HepG2 (cell line): ENCODE data around the gene CAPZA1. TPM values are rescaled to one million over a fixed set of nuclear protein-coding genes. Genes with fewer than 3 reads are reported as not detected.
A peak's percentile ranks its signal among the peaks of the same experiment; 100 is the strongest.

ENCODE experiments used
- CREM ChIP-seq, 2 experiments: sonication (generic) in 1 of 2; formaldehyde crosslinking in 1 of 2; IDR thresholded peaks; 2 replicates each; pipeline versions ENCODE4 v1.4.0 to v1.6.1; 2016 to 2020; ENCODE audit warnings: antibody characterized with exemption in 1 of 2, mild to moderate bottlenecking in 1 of 2, missing genetic modification reagents in 1 of 2
- FOXM1 ChIP-seq: sonication (generic); formaldehyde crosslinking; IDR thresholded peaks from 2 replicates; pipeline ENCODE4 v1.5.0; 2020; ENCODE audit warnings: missing genetic modification reagents
- MEIS2 ChIP-seq: sonication (generic); formaldehyde crosslinking; IDR thresholded peaks from 2 replicates; pipeline ENCODE4 v1.9.0; 2021; ENCODE audit warnings: mild to moderate bottlenecking, missing genetic modification reagents
- NCOA2 ChIP-seq: sonication (generic); formaldehyde crosslinking; IDR thresholded peaks from 2 replicates; pipeline ENCODE4 v1.8.0; 2022; ENCODE audit warnings: inconsistent platforms
- SALL1 ChIP-seq: sonication (generic); formaldehyde crosslinking; IDR thresholded peaks from 2 replicates; pipeline ENCODE4 v1.8.0; 2022; ENCODE audit warnings: mild to moderate bottlenecking, missing genetic modification reagents
- ZBTB42 ChIP-seq: sonication (generic); formaldehyde crosslinking; IDR thresholded peaks from 2 replicates; pipeline ENCODE4 v1.5.0; 2020; ENCODE audit warnings: mild to moderate bottlenecking, missing genetic modification reagents
- ZNF136 ChIP-seq: sonication (generic); formaldehyde crosslinking; IDR thresholded peaks from 2 replicates; pipeline ENCODE4 v1.8.1; 2022; ENCODE audit warnings: low read depth, mild to moderate bottlenecking, moderate library complexity, missing genetic modification reagents
- ZSCAN9 ChIP-seq: IDR thresholded peaks from 2 replicates; pipeline ENCODE4 v1.6.1; 2016; ENCODE audit warnings: borderline replicate concordance
- polyA plus RNA-seq, 8 experiments: library from polyadenylated mRNA; depleted of rRNA in 3 of 8; stranded (reverse) in 7 of 8; unstranded in 1 of 8; fragments of >200 nt; fragmentation: Illumina TruSeq in 4 of 8; extraction: Trizol in 4 of 8; gene quantifications; 2 replicates each; pipeline versions ENCODE4 v1.2.1 to v1.2.3, GENCODE V29; 2011 to 2016; ENCODE audit warnings: low read depth in 4 of 8, missing spikeins in 1 of 8, mixed read lengths in 1 of 8; ENCODE audit not compliant: insufficient read depth in 1 of 8
- total RNA-seq, 5 experiments: library from RNA; depleted of rRNA; stranded (reverse); fragments of >200 nt; fragmentation: Illumina TruSeq; extraction: Trizol; gene quantifications; 2 replicates each; pipeline ENCODE4 v1.2.3, GENCODE V29; 2016; ENCODE audit warnings: low read depth in 1 of 5
- TF ChIP-seq, protein P1 (sequence below): sonication (generic); formaldehyde crosslinking; IDR thresholded peaks from 2 replicates; pipeline ENCODE4 v1.4.0; 2020; ENCODE audit warnings: missing genetic modification reagents, borderline replicate concordance
- TF ChIP-seq, protein P2 (sequence below): IDR thresholded peaks from 2 replicates; pipeline ENCODE4 v1.6.1; 2016
- TF ChIP-seq, protein P3 (sequence below), 2 experiments: sonication (generic) in 1 of 2; formaldehyde crosslinking in 1 of 2; IDR thresholded peaks; 2 replicates each; pipeline versions ENCODE4 v1.4.0 to v1.6.1; 2016 to 2020; ENCODE audit warnings: borderline replicate concordance in 1 of 2, low read depth in 1 of 2, mild to moderate bottlenecking in 1 of 2, missing genetic modification reagents in 1 of 2

CAPZA1 gene
- total and polyA plus RNA-seq, 2 of the 13 experiments (the other 11 are each of a cell fraction or from before 2014, with no cell fraction given) = 67.0 to 117 TPM

DNA sequence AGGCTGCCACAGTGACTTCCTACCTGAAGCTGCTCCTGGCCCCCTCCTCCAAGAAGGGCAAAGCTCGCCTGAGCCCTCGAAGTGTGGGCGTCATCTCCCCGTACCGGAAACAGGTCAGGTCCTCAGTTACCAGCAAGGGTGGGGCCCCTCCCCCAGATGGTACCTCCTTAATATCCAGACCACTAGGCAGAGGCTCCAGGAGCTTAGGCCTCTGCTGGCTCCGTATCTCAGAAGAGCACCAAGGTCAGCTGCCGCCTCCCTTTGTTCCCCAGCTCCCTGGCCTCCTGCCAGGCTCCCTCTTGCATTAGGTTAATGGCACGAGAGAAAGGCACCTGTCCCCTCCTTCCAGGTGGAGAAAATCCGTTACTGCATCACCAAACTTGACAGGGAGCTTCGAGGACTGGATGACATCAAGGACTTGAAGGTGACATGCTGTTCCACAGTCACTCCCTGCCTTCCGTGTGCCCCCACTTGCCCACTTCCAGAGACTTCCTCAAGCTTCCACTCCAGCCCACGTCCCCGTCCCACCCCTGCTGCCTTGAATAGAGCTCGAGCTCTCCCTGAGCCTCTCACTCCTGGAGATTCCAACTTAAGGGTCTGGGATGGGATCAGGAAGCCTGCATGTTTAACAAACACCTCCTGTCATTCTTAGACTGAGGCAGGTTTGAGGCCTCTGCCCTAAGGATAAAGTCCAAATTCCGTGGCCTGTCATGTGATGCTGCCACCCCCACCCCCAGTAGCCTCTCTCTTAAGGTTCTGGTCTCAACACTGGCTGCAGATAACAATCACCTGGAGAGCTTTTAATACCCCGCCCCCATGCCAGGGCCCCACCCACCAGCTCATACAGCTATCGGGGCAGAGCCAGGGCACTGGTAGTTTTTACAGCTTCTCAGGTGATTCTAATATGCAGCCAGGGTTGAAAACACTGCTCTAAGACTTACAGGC lies 79.0 kb downstream of the CAPZA1 start (continued):
- 0 out of 2 replicates have a peak, but pooled peaks have one; percentile 29 for TF ChIP-seq ZSCAN9
- TF ChIP-seq CREM (IDR thresholded peaks at IDR 0.05) = peak; percentile 51; the same call in 1 of the 2 replicates
- TF ChIP-seq CREM (CRISPR knock-in tag; IDR thresholded peaks at IDR 0.05) = no peak
- peak; percentile 59 for TF ChIP-seq SALL1 (CRISPR knock-in tag)
- TF ChIP-seq, protein P1, sequence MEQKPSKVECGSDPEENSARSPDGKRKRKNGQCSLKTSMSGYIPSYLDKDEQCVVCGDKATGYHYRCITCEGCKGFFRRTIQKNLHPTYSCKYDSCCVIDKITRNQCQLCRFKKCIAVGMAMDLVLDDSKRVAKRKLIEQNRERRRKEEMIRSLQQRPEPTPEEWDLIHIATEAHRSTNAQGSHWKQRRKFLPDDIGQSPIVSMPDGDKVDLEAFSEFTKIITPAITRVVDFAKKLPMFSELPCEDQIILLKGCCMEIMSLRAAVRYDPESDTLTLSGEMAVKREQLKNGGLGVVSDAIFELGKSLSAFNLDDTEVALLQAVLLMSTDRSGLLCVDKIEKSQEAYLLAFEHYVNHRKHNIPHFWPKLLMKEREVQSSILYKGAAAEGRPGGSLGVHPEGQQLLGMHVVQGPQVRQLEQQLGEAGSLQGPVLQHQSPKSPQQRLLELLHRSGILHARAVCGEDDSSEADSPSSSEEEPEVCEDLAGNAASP (CRISPR knock-in tag) = peak; percentile 18; the same call in 1 of the 2 replicates
- 0 out of 2 replicates have a peak, but pooled peaks have one; percentile 52 for TF ChIP-seq ZNF136 (CRISPR knock-in tag)
- TF ChIP-seq, protein P2, sequence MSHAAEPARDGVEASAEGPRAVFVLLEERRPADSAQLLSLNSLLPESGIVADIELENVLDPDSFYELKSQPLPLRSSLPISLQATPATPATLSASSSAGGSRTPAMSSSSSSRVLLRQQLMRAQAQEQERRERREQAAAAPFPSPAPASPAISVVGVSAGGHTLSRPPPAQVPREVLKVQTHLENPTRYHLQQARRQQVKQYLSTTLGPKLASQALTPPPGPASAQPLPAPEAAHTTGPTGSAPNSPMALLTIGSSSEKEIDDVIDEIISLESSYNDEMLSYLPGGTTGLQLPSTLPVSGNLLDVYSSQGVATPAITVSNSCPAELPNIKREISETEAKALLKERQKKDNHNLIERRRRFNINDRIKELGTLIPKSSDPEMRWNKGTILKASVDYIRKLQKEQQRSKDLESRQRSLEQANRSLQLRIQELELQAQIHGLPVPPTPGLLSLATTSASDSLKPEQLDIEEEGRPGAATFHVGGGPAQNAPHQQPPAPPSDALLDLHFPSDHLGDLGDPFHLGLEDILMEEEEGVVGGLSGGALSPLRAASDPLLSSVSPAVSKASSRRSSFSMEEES (CRISPR knock-in tag) = peak; percentile 94
- TF ChIP-seq ZBTB42 (CRISPR knock-in tag) = no peak
- TF ChIP-seq, protein P3, sequence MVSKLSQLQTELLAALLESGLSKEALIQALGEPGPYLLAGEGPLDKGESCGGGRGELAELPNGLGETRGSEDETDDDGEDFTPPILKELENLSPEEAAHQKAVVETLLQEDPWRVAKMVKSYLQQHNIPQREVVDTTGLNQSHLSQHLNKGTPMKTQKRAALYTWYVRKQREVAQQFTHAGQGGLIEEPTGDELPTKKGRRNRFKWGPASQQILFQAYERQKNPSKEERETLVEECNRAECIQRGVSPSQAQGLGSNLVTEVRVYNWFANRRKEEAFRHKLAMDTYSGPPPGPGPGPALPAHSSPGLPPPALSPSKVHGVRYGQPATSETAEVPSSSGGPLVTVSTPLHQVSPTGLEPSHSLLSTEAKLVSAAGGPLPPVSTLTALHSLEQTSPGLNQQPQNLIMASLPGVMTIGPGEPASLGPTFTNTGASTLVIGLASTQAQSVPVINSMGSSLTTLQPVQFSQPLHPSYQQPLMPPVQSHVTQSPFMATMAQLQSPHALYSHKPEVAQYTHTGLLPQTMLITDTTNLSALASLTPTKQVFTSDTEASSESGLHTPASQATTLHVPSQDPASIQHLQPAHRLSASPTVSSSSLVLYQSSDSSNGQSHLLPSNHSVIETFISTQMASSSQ (IDR thresholded peaks at IDR 0.05; ENCODE audit: low read depth) = no peak
- TF ChIP-seq, protein P3 (CRISPR knock-in tag; IDR thresholded peaks at IDR 0.05; ENCODE audit: borderline replicate concordance) = peak; percentile 33; the same call in 1 of the 2 replicates
- peak; percentile 40; the same call in 1 of the 2 replicates for TF ChIP-seq MEIS2 (CRISPR knock-in tag)
- no peak for TF ChIP-seq FOXM1 (CRISPR knock-in tag)
- peak; percentile 71 for TF ChIP-seq NCOA2
